AG09319 (cell line): ENCODE measurements around the gene TMEM201.

Experiments
- DNase-seq: peaks from one replicate; pipeline ENCODE4 v3.0.0-alpha.2; 2010; ENCODE audit warnings: low read depth; ENCODE audit errors: extremely low read depth
- TF ChIP-seq, protein P1 (sequence below): IDR thresholded peaks from 2 replicates; pipeline ENCODE4 v1.5.1; 2011; ENCODE audit warnings: low read depth, mild to moderate bottlenecking, inconsistent platforms, low read length, moderate library complexity

TMEM201 gene

DNA sequence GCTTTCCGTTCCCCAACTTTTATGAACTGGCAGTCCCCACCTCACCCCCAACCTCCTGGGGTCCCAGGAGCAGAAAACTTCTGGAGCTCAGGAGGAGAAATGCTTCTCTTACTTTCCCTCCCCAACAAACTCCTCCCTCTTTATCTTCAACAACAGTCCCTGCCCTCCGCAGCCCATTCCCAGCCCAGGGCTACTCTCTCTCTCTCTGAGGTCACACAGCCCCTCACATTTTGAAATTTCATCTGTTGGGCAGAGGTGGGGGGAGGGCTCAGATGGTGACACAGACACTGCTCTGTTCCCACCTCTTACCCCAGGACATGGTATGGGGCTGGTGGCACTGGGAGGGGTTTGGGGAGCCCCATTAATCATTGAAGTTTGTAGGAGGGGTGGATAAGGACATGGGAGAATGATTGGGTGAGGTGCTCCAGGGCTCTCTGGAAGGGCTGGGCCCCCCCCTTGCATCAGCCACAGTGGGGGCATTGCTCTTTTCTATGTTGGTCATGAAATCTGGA is 68.9 kb downstream of the TMEM201 start:
- DNase-seq, result no peak
- TF ChIP-seq, protein P1, sequence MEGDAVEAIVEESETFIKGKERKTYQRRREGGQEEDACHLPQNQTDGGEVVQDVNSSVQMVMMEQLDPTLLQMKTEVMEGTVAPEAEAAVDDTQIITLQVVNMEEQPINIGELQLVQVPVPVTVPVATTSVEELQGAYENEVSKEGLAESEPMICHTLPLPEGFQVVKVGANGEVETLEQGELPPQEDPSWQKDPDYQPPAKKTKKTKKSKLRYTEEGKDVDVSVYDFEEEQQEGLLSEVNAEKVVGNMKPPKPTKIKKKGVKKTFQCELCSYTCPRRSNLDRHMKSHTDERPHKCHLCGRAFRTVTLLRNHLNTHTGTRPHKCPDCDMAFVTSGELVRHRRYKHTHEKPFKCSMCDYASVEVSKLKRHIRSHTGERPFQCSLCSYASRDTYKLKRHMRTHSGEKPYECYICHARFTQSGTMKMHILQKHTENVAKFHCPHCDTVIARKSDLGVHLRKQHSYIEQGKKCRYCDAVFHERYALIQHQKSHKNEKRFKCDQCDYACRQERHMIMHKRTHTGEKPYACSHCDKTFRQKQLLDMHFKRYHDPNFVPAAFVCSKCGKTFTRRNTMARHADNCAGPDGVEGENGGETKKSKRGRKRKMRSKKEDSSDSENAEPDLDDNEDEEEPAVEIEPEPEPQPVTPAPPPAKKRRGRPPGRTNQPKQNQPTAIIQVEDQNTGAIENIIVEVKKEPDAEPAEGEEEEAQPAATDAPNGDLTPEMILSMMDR, result no peak

DNA sequence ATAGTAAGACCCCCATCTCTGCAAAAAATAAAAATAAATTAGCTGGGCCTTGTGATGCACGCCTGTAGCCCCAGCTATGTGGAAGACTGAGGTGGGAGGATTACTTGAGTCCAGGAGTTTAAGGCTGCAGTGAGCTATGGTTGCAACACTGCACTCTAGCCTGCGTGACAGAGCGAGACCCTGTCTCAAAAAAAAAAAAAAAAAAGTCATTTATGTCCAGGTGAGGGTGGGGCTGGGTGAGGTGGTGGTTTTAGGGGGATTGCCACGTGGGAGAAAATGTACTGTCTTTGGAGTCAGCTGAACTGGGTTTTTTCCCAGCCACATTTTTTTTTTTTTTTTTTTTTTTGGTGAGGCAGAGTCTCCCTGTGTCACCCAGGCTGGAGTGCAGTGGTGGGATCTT is 69.5 kb downstream of the TMEM201 start:
- TF ChIP-seq, protein P1, result no peak
- no peak for DNase-seq

DNA sequence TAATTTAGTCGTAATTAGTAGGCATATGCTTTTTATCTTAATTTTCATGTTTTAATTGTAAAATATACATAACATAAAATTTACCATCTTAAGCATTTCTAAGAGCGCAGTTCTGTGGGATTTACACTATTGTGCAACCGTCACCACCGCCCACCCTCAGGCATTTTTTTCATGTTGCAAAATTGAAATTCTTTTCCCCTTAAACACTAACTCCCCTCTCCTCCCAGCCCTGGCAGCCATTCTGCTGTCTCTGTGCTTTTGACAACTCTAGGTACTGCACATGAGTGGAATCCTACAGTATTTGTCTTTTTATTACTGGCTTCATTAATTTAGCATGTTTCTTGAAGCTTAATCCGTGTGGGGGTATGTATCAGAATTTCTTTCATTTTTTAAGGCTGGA is 70.6 kb downstream of the TMEM201 start:
- TF ChIP-seq, protein P1, result no peak
- DNase-seq, result peak; percentile 38

DNA sequence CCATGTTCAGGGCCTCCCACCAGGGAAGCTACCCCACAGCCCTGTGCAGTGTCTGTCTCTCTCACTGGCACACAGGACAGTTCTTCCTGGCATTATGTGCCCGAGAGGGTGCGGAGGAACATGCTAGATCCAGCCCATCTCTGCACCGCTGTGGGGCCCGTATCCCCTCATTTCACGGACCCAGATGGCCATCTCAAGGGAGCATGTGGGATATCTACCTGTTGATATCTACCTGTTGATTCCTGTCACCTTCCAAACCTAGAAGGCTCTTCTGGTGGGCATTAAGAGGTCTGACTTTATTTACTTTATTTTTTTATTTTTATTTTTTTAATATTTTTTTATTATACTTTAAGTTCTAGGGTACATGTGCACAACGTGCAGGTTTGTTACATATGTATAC is 74.5 kb downstream of the TMEM201 start:
- TF ChIP-seq, protein P1, result no peak
- no peak for DNase-seq
